GM21576 (cell line): ENCODE data around the gene MRPL43.

Source experiments
- ATAC-seq: cut with Tn5 transposase; IDR thresholded peaks from one replicate; pipeline ENCODE4 v1.9.1; 2021; ENCODE audit warnings: mild to moderate bottlenecking, moderate library complexity; ENCODE audit not compliant: unreplicated experiment

MRPL43 gene

DNA sequence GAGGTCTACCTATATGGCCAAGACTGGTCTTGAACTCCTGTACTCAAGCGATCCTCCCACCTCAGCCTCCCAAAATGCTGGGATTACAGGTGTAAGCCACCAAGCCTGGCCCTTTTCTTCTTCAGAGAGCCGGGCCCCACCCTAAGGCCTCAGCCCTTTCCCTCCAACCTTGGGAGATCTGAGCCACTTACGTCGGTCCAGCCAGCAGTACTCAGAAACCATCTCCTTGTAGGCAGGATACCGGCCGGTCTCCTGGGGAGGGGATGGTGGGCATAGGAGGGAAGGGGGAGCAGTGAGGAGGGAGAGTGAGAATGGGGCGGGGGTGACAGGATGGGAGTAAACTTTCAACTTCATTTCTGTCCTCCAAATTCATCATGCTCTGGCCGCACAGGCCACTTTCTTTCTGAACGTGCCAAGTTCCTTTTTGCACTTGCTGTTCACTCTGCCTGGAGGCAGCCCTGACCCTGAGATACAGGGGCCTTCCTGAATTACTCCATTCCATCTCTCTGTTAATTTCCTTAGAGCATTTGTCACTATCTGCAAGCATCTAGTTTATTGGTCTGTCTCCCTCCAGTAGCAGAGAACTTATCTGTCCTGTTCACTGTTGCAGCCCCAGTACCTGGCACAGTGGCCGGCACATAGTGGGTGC is 33.3 kb upstream of the MRPL43 start:
- ATAC-seq: no peak

DNA sequence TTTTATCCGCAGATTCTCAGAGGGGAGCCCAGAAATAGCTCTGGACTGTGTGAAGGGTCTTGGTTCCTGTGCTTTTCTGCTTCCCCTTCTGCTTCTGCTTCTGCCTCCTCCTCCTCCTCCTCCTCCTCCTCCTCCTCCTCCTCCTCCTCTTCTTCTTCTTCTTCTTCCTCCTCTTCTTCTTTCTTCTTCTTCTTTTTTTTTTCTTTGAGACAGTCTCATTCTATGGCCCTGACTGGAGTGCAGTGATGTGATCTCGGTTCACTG is 32.1 kb upstream of the MRPL43 start:
- no peak for ATAC-seq

GRCh38 chr10:101018600-101019439 is 31.5 kb upstream of the MRPL43 start:
- no peak for ATAC-seq

DNA sequence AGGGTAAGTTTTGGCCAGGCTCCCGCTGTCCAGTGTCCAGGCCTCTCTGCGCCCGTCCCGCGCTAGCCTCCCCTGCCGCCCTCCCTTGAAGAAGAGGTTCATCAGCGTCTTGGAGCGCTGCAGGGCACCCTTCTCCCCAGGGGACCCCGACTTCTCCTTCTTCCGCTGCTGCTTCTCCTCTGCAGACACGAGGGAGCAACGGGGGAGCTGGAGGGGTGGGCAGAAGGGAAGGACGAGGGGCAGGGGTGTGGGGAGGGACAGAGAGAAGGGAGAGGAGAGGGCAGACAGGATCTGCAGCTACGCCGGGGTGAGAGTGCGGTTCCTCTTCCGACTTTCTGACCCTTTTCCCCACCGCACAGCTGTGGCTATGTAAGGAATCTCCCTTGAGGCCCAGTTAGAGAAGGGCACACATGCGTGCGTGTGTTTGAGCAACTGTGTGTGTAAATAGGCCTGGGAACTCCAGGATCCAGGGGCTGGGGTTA is 30.9 kb upstream of the MRPL43 start:
- no peak for ATAC-seq

DNA sequence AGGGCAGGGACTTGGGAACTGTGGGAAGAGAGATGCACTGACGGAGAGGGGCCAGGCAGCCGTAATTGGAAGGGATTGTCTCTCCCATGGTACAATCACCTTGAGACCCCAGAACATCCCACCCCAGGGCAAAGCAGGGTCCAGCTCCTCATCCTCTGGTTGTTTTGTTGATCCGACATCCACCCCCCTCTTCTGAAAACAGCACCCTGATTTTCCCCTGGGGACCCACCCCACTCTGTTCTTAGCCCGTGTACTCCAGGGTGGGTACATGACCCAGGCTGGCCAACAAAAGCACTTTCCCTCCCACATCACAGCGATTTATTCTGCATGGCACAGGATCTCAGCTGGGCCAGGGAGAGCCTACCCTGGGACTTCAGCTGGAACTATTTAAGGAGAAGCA is 29.5 kb upstream of the MRPL43 start:
- no peak for ATAC-seq

- no peak for ATAC-seq
These were observed 28.3 kb upstream of the MRPL43 start for GRCh38 chr10:101015582-101015973.

DNA sequence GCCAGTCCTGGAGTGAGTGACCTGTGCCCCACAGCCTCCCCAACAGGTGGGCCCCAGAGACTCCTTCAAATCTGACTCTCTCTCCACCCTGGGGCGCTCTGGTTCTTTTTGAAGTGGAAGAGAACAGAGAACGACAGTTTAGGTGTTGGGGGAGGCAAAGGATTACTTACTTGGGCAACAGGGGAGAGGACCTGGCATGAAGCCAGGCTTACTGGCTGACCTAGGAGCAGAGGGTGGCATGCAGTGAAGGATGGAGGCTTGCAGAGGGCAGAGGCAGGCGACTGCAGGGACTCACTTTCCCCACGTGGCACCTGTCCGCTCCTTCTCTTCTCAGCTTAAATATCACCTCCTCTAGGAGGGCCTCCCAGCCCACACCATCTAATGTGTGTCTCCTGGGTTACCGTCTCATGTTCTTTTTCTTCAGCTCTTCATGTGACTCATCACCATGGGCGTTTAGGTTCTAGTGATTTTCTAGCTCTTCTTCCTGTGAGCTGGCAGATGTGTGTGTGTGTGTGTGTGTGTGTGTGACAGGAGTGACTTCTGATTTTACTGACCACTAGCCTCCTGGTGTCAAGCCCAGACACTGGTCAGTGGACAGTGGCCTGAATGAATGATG is 27.8 kb upstream of the MRPL43 start:
- no peak for ATAC-seq

- no peak for ATAC-seq
These were observed 27.1 kb upstream of the MRPL43 start for GRCh38 chr10:101014230-101014884.

DNA sequence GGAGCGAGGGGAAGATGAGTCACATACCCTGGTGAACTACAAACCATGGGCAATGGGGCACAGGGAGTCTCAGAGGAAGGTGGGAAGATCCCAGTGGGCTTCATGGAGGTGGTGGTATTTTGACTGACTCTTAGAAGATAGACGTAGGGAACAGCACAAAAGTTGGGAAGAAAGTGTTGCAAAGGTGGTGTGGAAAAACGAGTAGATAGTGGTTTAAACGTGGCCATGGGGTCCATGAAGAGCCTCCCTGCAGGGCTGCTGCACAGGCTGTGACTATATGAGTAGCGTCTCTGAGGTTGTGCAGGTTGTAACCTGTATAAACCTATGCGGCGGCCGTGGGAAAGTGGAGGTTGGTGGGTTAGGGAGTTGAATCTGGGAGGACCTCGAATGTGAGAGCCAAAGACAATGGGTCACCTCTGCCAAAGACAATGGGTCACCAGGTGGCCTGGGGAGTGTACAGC is 26.1 kb upstream of the MRPL43 start:
- no peak for ATAC-seq

DNA sequence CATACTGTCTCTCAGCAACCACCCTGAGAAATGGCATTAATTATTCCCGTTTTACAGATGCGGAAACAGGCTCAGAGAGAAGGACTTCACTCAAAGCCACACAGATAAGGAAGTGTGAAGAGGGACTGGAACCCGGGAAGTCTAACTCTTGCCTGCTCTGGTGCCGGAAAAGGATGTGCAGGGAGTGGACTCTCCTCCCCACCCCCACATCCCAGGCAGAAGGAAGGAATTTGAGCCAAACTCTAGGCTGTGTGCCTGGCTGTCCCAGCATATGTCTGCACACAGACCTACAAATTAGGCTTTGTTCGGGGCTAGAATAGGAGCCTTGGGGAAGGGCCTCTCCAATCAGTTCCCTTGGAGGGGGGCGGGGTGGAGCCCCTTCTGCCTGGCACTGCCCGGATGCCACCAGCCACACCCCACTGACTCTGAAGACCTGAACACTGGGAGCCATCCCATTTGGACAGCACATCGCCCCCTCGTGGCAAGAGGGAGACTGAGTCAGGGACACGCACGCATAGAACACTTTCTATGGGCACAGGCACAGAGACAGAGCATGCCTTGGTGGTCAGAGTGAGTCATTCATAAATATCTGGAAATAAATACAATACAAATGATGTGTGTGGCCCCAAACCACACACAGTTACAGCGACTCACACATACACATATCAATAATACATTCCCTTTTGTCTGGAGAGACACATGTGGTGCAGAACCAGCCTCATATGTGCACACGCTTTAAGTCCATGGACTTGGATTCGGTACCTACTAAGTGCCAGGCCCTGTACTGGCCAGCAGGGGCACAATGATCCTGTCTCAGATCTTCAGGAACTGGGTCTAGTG is 25.4 kb upstream of the MRPL43 start:
- peak; percentile 82 for ATAC-seq

DNA sequence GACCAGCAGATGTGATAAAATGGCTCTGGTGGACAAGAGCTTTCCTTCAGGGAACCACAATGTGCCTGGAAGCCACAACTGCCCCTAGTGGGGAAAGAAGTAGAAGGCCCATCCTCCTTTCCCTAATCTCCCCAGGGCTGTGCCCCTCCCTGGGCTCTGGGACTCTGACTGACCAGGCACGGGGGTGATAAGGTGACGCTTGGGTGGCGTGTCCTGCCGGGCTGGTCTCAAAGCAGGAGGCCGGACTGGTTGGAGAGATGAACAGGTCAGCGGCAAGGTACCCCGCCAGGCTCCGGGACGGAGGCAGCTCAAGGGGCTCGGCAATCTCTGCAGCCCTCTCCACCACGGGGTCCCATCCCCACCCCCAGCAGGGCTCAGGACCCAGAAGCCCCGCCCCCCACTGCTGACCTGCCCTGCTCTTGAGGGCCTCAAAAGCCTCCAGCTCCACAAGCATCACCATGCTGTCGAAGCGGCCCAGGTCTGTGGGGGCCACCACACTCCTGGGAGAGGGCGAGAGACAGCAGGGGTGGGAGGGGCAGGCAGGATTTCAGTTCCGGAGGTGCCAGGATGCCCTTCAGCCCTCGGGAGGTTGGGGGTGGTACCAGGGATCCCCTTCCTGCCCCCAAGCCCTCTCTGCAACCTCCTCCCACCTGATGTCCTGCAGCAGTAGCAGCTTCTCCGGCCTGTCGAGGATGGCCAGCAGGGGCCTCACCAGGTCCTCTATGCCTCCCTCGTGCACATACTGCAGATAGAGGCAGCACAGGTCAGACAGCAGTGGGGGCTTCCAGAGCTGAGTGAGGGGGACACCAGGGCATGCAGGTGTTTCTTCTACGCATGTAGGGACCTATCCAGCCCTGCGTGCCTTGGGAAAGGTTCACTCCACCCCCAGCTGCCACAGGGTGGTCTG is 24.5 kb upstream of the MRPL43 start:
- no peak for ATAC-seq

GRCh38 chr10:101010329-101010728 is 23.0 kb upstream of the MRPL43 start:
- no peak for ATAC-seq

- no peak for ATAC-seq
These were observed 21.6 kb upstream of the MRPL43 start for GRCh38 chr10:101008823-101009423.

DNA sequence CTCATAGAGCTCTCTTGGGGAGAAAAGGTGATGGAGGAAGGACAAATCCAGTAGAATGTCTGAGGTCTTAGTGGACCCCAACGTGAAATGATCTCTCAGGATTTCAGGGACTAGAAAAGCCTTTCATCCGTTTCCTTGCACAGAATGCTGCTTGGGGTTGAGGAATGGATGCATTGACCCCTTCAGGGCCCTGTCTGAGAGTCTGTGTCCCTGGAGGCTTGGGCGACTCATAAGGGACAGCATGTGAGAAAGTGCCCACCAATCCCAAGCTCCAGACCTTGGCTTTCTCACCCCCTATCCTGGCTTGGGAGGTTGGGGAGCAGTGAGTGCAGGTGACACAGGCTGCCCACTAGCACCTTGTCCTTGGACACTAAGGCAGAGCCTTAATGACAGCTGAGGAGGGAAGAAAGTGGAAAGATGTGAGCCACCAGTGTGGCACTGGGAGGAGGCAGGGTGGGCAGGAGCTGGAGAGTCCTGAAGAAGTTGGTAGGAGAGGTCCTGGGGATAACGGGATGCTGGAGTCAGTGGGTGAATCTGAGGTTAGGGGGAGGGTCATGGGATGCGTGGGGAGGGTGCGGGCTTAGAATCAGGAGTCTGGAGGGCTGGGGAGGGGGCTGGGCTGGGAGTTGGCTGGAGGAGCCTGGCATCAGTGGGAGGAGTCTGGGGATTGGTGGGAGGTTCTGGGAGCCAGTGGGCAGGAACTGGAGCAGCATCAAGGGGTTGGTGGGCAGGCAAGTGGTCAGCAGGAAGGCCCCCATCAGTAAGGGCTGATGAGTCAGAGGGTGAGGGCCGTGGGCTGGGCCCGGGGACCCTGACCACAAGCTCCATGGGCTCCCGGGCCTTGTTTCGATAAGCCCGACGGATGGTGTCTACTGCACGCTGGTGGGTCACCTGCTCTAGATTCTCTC is 20.9 kb upstream of the MRPL43 start:
- no peak for ATAC-seq

DNA sequence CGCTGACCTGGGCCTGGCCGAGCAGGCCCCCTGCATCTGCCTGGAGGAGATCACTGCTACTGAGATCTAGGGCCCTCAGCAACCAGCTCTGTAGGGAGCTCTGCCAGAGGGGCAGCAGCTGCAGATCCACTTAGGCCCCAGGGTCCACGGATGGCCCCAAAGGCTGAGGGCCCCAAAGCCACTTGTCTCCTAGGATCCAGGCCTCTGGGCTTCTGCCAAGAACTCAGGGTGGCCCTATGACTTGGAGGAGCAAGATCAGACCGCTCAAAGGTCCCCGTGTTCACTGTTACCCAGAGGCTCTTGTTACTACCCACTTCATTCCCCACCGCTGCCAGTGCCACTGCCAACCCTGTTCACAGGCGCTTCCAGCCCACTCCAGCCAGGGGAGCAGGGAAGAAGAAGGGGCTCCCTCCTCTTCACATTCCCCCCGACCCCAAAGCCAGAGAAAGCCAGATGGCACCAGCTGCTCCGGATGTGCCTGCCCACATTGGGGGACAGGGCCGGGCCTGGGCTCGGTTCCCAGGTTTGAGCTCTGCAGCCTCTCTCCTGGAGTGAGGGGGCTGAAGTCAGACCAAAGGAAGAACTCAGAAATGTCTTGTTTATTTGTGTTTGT is 19.9 kb upstream of the MRPL43 start:
- ATAC-seq: no peak

DNA sequence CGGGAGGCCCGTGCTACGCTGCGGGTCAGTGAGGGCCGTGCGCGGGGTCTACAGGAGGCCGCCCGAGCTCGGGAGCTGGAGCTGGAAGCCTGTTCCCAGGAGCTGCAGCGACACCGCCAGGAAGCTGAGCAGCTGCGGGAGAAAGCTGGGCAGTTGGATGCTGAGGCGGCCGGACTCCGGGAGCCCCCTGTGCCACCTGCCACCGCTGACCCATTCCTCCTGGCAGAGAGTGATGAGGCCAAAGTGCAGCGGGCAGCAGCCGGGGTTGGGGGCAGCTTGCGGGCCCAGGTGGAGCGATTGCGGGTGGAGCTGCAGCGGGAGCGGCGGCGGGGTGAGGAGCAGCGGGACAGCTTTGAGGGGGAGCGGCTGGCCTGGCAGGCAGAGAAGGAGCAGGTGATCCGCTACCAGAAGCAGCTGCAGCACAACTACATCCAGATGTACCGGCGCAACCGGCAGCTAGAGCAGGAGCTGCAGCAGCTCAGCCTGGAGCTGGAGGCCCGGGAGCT is 19.3 kb upstream of the MRPL43 start:
- ATAC-seq: no peak

- no peak for ATAC-seq
These were observed 18.7 kb upstream of the MRPL43 start for GRCh38 chr10:101005869-101006567.
